ENCODE data around the gene NGRN. TPM values are rescaled to one million over a fixed set of nuclear protein-coding genes. Genes with fewer than 3 reads are reported as not detected.
A peak's percentile ranks its signal among the peaks of the same experiment; 100 is the strongest.

NGRN gene
- total and polyA plus RNA-seq, 2 of the 4 experiments (the other 2 are of a cell fraction) = 39.6 to 46.2 TPM

DNA sequence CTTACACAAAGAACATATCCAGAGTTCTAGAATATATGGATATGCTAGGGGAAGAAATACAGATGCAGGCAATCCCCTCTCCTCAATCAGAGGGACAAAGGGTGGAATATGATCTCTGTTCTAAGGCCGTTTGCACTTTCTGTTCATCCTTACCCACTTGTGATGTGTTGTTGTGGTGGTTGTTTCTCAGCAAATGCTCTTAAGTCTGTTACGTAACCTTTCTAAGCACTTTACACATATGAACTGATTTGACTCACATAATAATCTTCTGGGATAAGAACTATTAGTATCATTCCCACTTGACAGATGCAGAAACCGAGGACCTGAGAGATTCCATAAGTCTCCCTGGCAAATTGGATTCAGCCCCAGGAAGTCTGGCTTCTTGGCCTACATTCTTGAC, 40.5 kb downstream of the NGRN start:
- H2AFZ ChIP-seq (replicated peaks; ENCODE audit: low read length, poor library complexity) = no peak overlapping the region
- CTCF ChIA-PET = interaction anchor here (2.2 kb wide), 1 partner anchor 14 kb away, joined by 6 read pairs; no protein-coding TSS in a partner anchor

More for the DNA sequence above, 40.5 kb downstream of the NGRN start:
- no peak overlapping the region for H2BK15ac ChIP-seq (ENCODE audit: low read depth, low read length)
- intact Hi-C loops (cut with micrococcal nuclease) = no loop called here
- H3K27me3 ChIP-seq (ENCODE audit: control insufficient read depth, insufficient read depth, low read length) = no peaks in the 10 kb centered on the region
- H3K27ac ChIP-seq (ENCODE audit: insufficient read depth, low read length) = no peak overlapping the region
- H3K14ac ChIP-seq (replicated peaks; ENCODE audit: low read depth, low read length) = no peak overlapping the region
- no peak overlapping the region for H2BK5ac ChIP-seq (ENCODE audit: low read depth, low read length, poor library complexity, severe bottlenecking)
- H3K79me1 ChIP-seq (ENCODE audit: low read depth in 1 of 2, low read length in 2 of 2) = no peaks in the 10 kb centered on the region
- no peaks in the 10 kb centered on the region for H3K9me3 ChIP-seq (ENCODE audit: control insufficient read depth, insufficient read depth, low read length)
- ATAC-seq (ENCODE audit: low read depth) (no peak), DNase-seq (no peak)
- no peak overlapping the region for H4K91ac ChIP-seq (ENCODE audit: insufficient read depth, low read depth, low read length)
- no peak overlapping the region for H3K4ac ChIP-seq (ENCODE audit: low read depth, low read length)
- H3K9ac ChIP-seq (ENCODE audit: low read depth, low read length) = no peak overlapping the region
- H3K4me3 ChIP-seq (ENCODE audit: insufficient read depth, low read depth, low read length) = no peak overlapping the region
- H3K9me1 ChIP-seq (ENCODE audit: insufficient read depth, low read length) = no peaks in the 10 kb centered on the region
- no peak overlapping the region for H2BK20ac ChIP-seq (ENCODE audit: low read depth, low read length)
- no peak overlapping the region for H2BK120ac ChIP-seq (ENCODE audit: low read depth, low read length)
- in situ Hi-C loops (cut with MboI; ENCODE audit: low sequenced_read_pairs) = loop anchor here (25.0 kb wide), 1 partner anchor 581 kb away; the partner anchor contains the start of gene FES
- H4K8ac ChIP-seq (ENCODE audit: low read depth in 2 of 2, low read length in 2 of 2) = no peak overlapping the region
- POLR2A ChIA-PET (ENCODE audit: unreplicated experiment) = no interaction called here
- no CpG with 5 or more reads among the region's 3 CpGs for WGBS, 2 experiments (ENCODE audit: extremely low coverage in 2 of 2, insufficient read length in 1 of 2)
- H3K4me1 ChIP-seq (ENCODE audit: control insufficient read depth, insufficient read depth, low read length) = no peaks in the 10 kb centered on the region
- H3K18ac ChIP-seq (ENCODE audit: low read depth, low read length) = no peak overlapping the region
- H4K20me1 ChIP-seq (ENCODE audit: insufficient read depth, low read length) = no peaks in the 10 kb centered on the region
- no peaks in the 10 kb centered on the region for H3K36me3 ChIP-seq (ENCODE audit: control insufficient read depth, insufficient read depth, low read length)
- no peak overlapping the region for H4K5ac ChIP-seq (ENCODE audit: low read depth, low read length)
- no TSS peak for BruUV-seq (replicated peaks)
- TF ChIP-seq CEBPB (IDR thresholded peaks at IDR 0.05; ENCODE audit: low read depth, low read length) = peak; percentile 58; the same call in 1 of the 2 replicates
- TF ChIP-seq FOS (IDR thresholded peaks at IDR 0.05; ENCODE audit: low read depth, low read length) = no peak
- TF ChIP-seq USF2 (IDR thresholded peaks at IDR 0.05; ENCODE audit: low read depth, low read length) = no peak
- no peak for TF ChIP-seq RAD21 (IDR thresholded peaks at IDR 0.05; ENCODE audit: low read length)
- TF ChIP-seq RFX5 (IDR thresholded peaks at IDR 0.05; ENCODE audit: low read depth, low read length) = no peak
- H3K4me2 ChIP-seq (ENCODE audit: low read depth, low read length) = no peak overlapping the region
- no peak overlapping the region for H2AK5ac ChIP-seq (ENCODE audit: low read depth, low read length)
- H3K23ac ChIP-seq (ENCODE audit: low read depth, low read length) = no peak overlapping the region
- dilution Hi-C loops (cut with HindIII; ENCODE audit: low sequenced_read_pairs, unreplicated experiment) = no loop called here
- no peak overlapping the region for H2AK9ac ChIP-seq (replicated peaks; ENCODE audit: low read depth, low read length, poor library complexity)
- H3K56ac ChIP-seq (ENCODE audit: extremely low read depth, insufficient read depth, low read length) = no peak overlapping the region
